ENCODE results near the gene CCR2.
"Not testable (repeated sequence)": the region's sequence is repeated elsewhere in the genome, so short reads cannot be mapped to it uniquely, and the experiment has no call there.

The CCR2 gene

GRCh38 chr3:46353647-46354410 lies at the start of gene CCR2:
TSS of gene CCR2 (plus strand) at chr3:46354111. CDS start at chr3:46357528, 3,417 bp downstream.
- peak; percentile 63 for DNase-seq

- no peak for DNase-seq
Measured at GRCh38 chr3:46304739-46305138, 49.2 kb upstream of the CCR2 start.

- DNase-seq: peak; percentile 63
Measured at GRCh38 chr3:46312991-46313390, 40.9 kb upstream of the CCR2 start.

DNA sequence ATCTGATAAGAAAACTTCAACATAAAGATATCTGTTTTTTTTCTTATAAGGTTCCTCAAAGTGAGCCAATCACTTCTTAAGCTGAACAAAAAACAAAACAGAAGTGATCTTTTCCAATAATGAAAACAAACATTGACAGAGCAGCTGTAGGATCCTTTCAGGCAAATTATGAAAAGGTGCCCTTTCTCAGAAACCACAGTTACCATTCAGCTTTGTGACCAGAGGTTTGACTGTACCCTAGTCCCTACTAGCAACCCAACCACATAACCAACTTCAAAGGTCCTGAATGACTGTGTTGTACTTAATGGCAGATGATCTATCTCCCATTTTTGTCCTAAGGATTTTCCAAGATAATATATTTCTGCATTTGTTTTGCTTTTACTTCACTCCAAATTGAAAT lies 39.4 kb upstream of the CCR2 start:
- peak; percentile 35 for DNase-seq

DNA sequence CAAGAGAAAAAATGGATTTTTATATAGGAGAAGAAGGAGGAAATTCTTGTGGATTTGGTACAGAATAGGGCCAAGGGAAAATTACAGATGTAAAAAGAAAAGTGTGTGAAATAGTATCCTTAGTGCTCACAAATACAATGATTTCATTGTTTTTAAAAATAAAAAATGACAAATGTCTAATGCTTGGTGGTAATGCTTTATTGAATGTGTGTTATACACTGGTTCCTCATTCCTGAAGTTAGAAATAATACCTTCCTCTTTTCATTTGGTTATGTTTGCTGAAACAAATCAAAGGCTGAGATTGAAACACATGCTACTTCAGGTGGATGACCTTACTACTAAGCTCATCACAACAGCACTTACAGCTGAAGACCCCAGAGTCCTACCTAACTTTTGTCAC lies 37.7 kb upstream of the CCR2 start:
- peak; percentile 16 for DNase-seq

DNA sequence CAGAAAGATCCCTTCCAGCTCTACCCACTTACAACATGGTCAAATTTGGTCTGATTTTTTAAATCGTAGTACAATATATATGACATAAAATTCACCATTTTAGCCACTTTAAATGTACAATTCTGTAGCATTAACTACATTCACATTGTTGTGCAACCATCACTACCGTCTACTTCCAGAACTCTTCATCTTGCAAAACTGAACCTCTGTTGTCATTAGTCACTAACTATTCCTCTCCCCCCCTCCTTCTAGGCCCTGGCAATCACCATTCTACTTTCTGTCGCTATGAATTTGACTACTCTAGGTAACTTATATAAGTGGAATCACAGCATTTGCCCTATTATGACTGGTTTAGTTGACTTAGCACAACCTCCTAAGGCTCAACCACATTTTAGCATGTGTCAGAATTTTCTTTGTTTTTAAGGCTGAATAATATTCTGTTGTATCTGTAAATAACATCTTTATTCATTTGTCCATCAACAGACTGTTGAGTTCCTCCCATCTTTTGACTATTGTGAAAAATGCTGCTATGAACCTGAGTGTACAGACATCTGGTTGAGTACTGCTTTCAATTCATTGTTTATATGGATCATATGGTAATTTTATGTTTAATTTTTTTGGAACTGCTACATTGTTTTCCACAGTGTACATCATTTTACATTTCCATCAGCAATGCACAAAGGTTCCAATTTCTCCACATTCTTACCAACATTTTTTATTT lies 35.5 kb upstream of the CCR2 start:
- peak; percentile 21 for DNase-seq

DNA sequence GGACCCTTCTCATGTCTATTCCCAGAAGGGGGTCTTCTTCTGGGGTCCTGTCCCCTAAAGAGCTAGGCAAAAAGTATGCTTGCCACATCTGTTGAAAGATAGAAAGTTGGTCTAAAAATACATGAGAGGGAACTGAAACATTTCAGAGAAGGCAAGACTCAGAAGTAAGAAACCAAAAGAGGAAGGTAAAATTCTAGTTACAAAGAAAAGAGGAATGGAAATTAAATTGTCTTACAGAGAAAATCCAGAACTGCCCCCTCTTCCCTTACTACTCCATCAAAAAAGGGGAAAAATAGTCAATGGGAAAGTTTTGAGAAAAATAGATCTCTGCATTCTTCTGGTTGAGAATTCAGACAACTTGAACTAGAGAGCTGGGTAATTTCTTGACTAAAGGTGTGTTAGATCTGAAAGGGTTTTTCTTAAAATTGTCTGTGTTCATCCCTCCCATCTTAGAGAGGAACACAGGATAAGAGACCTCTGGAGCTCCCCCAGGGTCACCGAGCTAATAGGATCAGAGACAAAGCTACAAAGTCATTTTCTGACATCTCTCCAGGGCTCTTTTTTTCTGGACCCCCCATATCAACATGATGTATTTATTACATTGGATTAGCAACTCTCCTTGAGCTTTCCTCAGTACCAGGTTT lies 32.3 kb upstream of the CCR2 start:
- peak; percentile 11 for DNase-seq

GRCh38 chr3:46324036-46324435 lies 29.9 kb upstream of the CCR2 start:
- no peak for DNase-seq

GRCh38 chr3:46325645-46326300 lies 28.1 kb upstream of the CCR2 start:
- DNase-seq: no peak

GRCh38 chr3:46330676-46331075 lies 23.2 kb upstream of the CCR2 start:
- not testable (repeated sequence) for DNase-seq

DNA sequence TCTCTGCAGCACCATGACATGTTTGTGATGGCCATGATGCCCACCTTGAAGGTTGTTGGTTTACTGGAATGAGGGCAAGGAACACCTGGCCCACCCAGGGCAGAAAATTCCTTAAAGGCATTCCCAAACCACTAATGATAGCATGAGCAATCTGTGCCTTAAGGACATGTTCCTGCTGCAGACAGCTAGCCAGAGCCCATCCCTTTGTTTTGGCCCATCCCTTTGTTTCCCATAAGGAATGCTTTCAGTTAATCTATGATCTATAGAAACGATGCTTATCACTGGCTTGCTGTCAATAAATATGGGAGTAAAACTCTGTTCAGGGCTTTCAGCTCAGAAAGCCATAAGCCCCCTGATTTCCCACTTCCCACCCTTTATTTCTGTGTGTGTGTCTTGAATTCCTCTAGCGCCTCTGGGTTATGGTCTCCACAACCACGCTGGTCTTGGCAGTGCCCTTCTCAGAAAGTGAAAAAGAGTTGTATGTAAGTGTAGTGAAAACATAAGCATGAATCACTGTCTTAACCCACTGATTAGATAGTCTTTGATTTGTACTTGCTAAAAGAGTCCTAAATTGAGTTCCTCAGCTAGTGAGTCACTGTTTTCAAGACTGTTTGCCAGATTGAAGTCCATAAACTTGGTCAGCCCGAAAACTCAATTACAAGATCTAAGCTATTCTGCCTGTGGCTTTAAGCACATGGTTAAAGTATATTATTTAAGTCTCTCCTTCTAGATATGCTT lies 19.0 kb upstream of the CCR2 start:
- no peak for DNase-seq

DNA sequence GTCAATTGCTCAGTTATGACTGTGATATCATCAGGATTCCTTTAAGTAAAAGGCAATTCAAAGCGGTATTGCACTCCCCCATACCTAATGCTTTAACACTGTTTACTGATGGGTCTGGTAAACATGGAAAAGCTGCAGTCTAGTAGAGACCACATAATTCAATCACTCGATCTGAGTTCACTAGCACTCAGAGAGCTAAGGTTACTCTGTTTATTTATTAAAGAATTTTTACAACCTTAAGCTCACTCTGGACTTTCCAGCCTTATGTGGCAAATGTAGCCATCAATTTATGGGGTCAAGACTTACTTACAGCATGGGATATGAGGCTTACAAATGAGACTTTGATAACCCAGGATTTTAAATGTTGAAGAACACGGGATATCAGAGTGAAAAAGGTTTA lies 18.4 kb upstream of the CCR2 start:
- DNase-seq: no peak

GRCh38 chr3:46337911-46338310 lies 16.0 kb upstream of the CCR2 start:
- no peak for DNase-seq

DNA sequence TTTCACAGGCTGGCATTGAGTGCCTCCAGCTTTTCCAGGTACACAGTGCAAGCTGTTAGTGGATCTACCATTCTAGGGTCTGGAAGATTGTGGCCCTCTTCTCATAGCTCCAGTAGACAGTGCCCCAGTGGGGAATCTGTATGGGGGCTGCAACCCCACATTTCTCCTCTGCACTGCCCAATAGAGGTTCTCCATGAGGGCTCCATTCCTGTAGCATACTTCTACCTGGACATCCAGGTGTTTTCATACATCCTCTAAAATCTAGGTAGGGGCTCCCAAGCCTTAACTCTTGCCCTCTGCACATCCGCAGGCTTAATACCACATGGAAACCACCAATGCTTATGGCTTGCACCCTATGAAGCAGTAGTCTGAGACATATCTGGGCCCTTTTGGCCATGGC lies 15.1 kb upstream of the CCR2 start:
- no peak for DNase-seq

DNA sequence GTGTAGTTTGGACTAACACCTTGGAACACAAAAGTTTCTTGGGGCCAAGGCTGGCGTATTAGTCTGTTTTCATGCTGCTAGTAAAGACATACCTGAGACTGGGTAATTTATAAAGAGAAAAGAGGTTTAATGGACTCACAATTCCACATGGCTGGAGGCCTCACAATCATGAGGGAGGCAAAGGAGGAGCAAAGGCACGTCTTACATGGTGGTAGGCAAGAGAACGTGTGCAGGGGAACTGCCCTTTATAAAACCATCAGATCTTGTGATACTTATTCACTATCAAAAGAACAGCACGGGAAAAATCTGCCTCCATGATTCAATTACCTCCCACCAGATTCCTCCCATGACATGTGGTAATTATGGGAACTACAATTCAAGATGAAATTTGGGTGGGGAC lies 9.4 kb upstream of the CCR2 start:
- DNase-seq: no peak

- peak; percentile 59 for DNase-seq
Measured at GRCh38 chr3:46348823-46349482, 5.0 kb upstream of the CCR2 start.

- peak; percentile 81 for DNase-seq
Measured at GRCh38 chr3:46349484-46350261, 4.2 kb upstream of the CCR2 start.

GRCh38 chr3:46350262-46350565 lies 3.7 kb upstream of the CCR2 start:
- DNase-seq: peak; percentile 31

DNA sequence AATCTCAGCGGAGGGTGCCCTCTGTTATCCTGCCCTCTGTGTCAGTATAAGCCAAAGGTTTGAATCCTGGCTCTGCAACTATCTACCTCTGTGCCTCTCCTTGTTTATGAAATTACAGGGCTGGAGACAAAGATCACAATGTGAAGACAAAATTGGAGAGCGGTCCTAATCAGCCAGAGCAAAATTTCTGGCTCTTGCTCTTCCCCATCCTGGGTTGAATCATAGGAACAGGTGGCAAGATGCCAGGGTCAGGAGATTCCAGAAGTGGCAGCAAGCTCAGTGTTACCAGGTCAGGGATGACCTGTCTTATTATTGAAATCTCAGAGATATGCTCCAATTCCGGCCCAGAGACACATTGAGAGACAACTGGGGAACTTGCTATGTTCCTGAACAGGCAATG lies 2.3 kb upstream of the CCR2 start:
- no peak for DNase-seq

DNA sequence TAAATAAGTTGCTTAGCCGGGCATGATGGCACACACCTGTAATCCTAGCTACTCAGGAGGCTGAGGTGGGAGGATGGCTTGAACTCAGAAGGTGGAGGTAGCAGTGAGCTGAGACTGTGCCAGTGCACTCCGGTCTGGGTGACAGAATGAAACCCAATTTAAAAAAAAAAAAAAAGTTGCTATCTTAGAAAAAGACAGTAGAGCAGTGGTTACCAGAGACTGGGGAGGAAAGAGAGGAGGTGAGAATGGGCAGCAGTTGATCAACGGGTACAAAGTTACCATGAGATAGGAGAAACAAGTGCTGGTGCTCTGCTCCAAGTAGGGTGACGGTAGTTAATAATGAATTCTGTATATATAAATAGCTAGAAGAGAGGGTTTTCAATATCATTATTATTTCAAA lies 821 bp upstream of the CCR2 start:
- DNase-seq: no peak

- DNase-seq: no peak
Measured at GRCh38 chr3:46354478-46354877, 567 bp downstream of the CCR2 start.

DNA sequence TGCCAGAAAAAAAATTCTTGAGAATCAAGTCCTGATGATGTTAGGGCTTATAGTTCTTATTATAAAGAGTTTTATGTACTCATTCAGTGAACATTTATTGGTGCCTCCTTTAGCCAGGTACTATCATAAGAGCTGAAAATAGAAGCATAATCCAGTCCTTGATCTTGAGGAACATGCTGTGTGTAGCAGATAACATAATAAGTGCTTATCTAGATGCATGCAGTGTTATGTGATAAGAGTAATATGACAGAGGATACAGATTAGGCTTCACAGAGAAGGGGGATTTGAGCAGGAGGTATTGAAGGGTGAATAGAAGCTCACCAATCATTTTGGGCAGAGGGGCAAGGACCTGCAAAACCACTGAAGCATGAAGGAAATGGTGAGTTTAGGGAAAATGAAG lies 1.1 kb downstream of the CCR2 start:
- peak; percentile 50 for DNase-seq
